ENCODE results near the gene PPP2R5A. TPM values are rescaled to one million over a fixed set of nuclear protein-coding genes. Genes with fewer than 3 reads are reported as not detected.

The PPP2R5A gene
- total and polyA plus RNA-seq, 2 of the 8 experiments (the other 6 are each of a cell fraction or from before 2014, with no cell fraction given) = 14.6 to 36.3 TPM

- no peak for TF ChIP-seq CBX5 (IDR thresholded peaks at IDR 0.05; ENCODE audit: low read depth, low read length)
- TF ChIP-seq EZH2 (IDR thresholded peaks at IDR 0.05; ENCODE audit: low read depth, low read length, severe bottlenecking) = no peak
- TF ChIP-seq KDM4A (IDR thresholded peaks at IDR 0.05; ENCODE audit: low read depth, low read length, severe bottlenecking) = no peak
- TF ChIP-seq ASH2L (IDR thresholded peaks at IDR 0.05; ENCODE audit: low read length) = no peak
Observed at GRCh38 chr1:212270564-212270963, 14.6 kb upstream of the PPP2R5A start (continued).
